Keratinocyte (primary cell): Measurements from ENCODE around the gene GGCX. TPM values are rescaled to one million over a fixed set of nuclear protein-coding genes. Genes with fewer than 3 reads are reported as not detected.
"Not testable (repeated sequence)": the region's sequence is repeated elsewhere in the genome, so short reads cannot be mapped to it uniquely, and the experiment has no call there.

Source experiments
- DNase-seq: peaks from one replicate; pipeline ENCODE4 v3.0.0-alpha.2; 2011; ENCODE audit warnings: low read depth, missing footprints, low spot score
- FAIRE-seq: peaks from 2 replicates; lab custom pipeline; 2011; peaks lifted over from hg19 to GRCh38; lab: Jason Lieb, UNC
- H2AFZ ChIP-seq: 2 replicates; pipeline ENCODE4 v1.6.0; 2012; ENCODE audit warnings: low read length, control low read depth, inconsistent platforms; ENCODE audit not compliant: control insufficient read depth
- H3K27ac ChIP-seq: 2 replicates; pipeline ENCODE4 v1.5.1; 2011; ENCODE audit warnings: low read length; ENCODE audit not compliant: control insufficient read depth, insufficient read depth
- H3K27me3 ChIP-seq: 3 replicates; pipeline ENCODE4 v1.6.0; 2011; ENCODE audit warnings: low read length; ENCODE audit not compliant: control insufficient read depth, insufficient read depth; ENCODE audit errors: extremely low read depth
- H3K36me3 ChIP-seq, 2 experiments: 2 replicates in 1 of 2; 3 replicates in 1 of 2; pipeline ENCODE4 v1.5.1; 2011; ENCODE audit warnings: low read length in 2 of 2, mild to moderate bottlenecking in 1 of 2; ENCODE audit not compliant: control insufficient read depth in 2 of 2, insufficient read depth in 2 of 2; ENCODE audit errors: extremely low read depth in 1 of 2
- H3K4me1 ChIP-seq: 3 replicates; pipeline ENCODE4 v1.5.1; 2011; ENCODE audit warnings: low read length; ENCODE audit not compliant: control insufficient read depth, insufficient read depth; ENCODE audit errors: extremely low read depth
- H3K4me2 ChIP-seq: 3 replicates; pipeline ENCODE4 v1.6.0; 2011; ENCODE audit warnings: low read depth, low read length; ENCODE audit not compliant: control insufficient read depth, insufficient read depth; ENCODE audit errors: extremely low read depth
- H3K4me3 ChIP-seq, 3 experiments: fragments of 200-600 bp in 1 of 3; sonication (generic) in 1 of 3; 2 replicates in 2 of 3; 3 replicates in 1 of 3; pipeline ENCODE4 v1.5.1; 2011 to 2016; ENCODE audit warnings: low read length in 3 of 3, mild to moderate bottlenecking in 3 of 3, control low read depth in 2 of 3, inconsistent platforms in 1 of 3, low read depth in 1 of 3, mixed read lengths in 1 of 3, mixed run types in 1 of 3, moderate library complexity in 1 of 3; ENCODE audit not compliant: control insufficient read depth in 2 of 3, insufficient read depth in 2 of 3; ENCODE audit errors: extremely low read depth in 1 of 3
- H3K79me2 ChIP-seq: 2 replicates; pipeline ENCODE4 v1.6.0; 2012; ENCODE audit warnings: low read length; ENCODE audit not compliant: control insufficient read depth, insufficient read depth
- H3K9ac ChIP-seq: 3 replicates; pipeline ENCODE4 v1.6.0; 2011; ENCODE audit warnings: low read length; ENCODE audit not compliant: control insufficient read depth, insufficient read depth; ENCODE audit errors: extremely low read depth
- H3K9me1 ChIP-seq: 3 replicates; pipeline ENCODE4 v1.6.0; 2011; ENCODE audit warnings: low read length; ENCODE audit not compliant: control insufficient read depth, insufficient read depth; ENCODE audit errors: extremely low read depth
- H3K9me3 ChIP-seq: 2 replicates; pipeline ENCODE4 v1.5.1; 2012; ENCODE audit warnings: low read depth, low read length; ENCODE audit not compliant: control insufficient read depth
- H4K20me1 ChIP-seq: 3 replicates; pipeline ENCODE4 v1.6.0; 2011; ENCODE audit warnings: low read length; ENCODE audit not compliant: control insufficient read depth, insufficient read depth; ENCODE audit errors: extremely low read depth
- CTCF ChIP-seq, 3 experiments: IDR thresholded peaks in 1 of 3; conservative IDR thresholded peaks in 1 of 3; optimal IDR thresholded peaks in 1 of 3; 2 replicates in 2 of 3; 3 replicates in 1 of 3; pipeline versions ENCODE3 to v1.5.1; 2011; ENCODE audit warnings: low read length in 3 of 3, mild to moderate bottlenecking in 3 of 3, moderate library complexity in 2 of 3, control low read depth in 1 of 3, inconsistent platforms in 1 of 3; ENCODE audit not compliant: insufficient read depth in 2 of 3; ENCODE audit errors: extremely low read depth in 1 of 3
- EZH2 ChIP-seq: IDR thresholded peaks from one replicate; pipeline ENCODE4 v1.6.1; 2012; ENCODE audit warnings: inconsistent platforms, mild to moderate bottlenecking, low read length, moderate library complexity
- dilution Hi-C: fragments of 300-500 bp; cut with MboI; formaldehyde crosslinking; loops from one replicate; pipeline ENCODE4 v1.7.0; 2020; ENCODE audit warnings: low sequenced_read_pairs; ENCODE audit not compliant: extremely low pct_ligation_motif_present
- polyA plus RNA-seq, 5 experiments: library from polyadenylated mRNA; depleted of rRNA in 3 of 5; stranded (reverse) in 3 of 5; stranded (forward) in 1 of 5; unstranded in 1 of 5; fragments of >200 nt; gene quantifications; 1 replicate in 1 of 5; 2 replicates in 3 of 5; 3 replicates in 1 of 5; pipeline versions ENCODE4 v1.2.1 to v1.2.3, GENCODE V29; 2011 to 2012; ENCODE audit warnings: missing spikeins in 2 of 5, low read depth in 1 of 5, low replicate concordance in 1 of 5

Gene GGCX
- polyA plus RNA-seq, 1 donor (not counting 4 experiments of a cell fraction or from before 2014, with no cell fraction given), result 34.3 TPM

DNA sequence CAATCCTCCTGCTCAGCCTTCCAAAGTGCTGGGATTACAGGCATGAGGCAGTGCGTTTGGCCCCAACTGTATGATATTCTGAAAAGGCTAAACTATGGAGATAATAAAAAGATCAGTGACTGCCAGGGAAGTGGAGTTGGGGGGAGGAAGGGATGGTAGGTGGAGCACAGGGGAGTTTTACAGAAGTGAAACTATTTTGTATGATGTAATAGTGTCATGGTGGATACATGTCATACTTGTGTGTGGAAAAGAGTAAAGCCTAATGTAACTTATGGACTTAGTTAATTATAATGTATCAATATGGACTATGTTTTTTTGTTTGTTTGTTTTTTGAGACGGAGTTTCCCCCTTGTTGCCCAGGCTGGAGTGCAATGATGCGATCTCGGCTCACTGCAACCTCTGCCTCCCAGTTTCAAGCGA is 2.9 kb upstream of the GGCX start:
- no peaks in the 10 kb centered on the region for H3K9me3 ChIP-seq
- H3K36me3 ChIP-seq, result peaks cover 0 to under 1% of the 10 kb centered on the region in 2 experiments
- DNase-seq (no peak), FAIRE-seq (no peak)
- peaks cover 17% of the 10 kb centered on the region for H3K79me2 ChIP-seq
- no peak overlapping the region for H3K9ac ChIP-seq
- no peaks in the 10 kb centered on the region for H3K9me1 ChIP-seq
- H3K27me3 ChIP-seq, result no peaks in the 10 kb centered on the region
- no peak overlapping the region for H3K4me3 ChIP-seq
- H2AFZ ChIP-seq, result no peak overlapping the region
- dilution Hi-C loops, result no loop called here
- no peaks in the 10 kb centered on the region for H4K20me1 ChIP-seq
- H3K27ac ChIP-seq, result no peak overlapping the region
- H3K4me2 ChIP-seq, result no peak overlapping the region
- peaks cover 5% of the 10 kb centered on the region for H3K4me1 ChIP-seq
- no peak for TF ChIP-seq EZH2
- no peak for TF ChIP-seq CTCF (optimal IDR thresholded peaks at IDR 0.05 in 1 of 3, IDR thresholded peaks at IDR 0.05 in 1 of 3, conservative IDR thresholded peaks at IDR 0.05 in 1 of 3; ENCODE audit: extremely low read depth in 1 of 3, insufficient read depth in 2 of 3, low read length in 3 of 3)

DNA sequence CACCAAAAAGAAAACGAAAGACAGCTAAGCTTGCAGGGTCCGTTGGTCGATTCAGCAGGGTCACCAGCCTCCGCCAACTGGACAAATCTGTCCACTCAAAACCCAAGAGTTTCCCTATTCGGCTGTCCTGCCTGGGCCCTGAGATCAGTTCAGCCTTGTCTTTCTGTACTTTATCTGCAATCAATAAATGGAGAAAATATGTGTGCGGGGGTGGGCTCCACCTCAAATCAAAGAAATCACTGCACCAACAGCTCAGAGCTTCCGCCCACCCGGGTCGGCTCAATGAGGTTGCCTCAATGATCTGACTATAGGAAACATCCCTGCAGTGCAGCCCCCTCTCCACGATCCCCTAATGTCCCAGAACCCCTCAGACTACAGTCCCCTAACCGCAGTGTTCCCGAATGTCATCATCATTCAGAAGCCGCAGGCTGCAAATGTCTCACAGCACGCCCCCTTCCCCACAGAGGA is 447 bp downstream of the GGCX start:
- H3K4me1 ChIP-seq, result peaks cover 5% of the 10 kb centered on the region
- H3K27me3 ChIP-seq, result no peaks in the 10 kb centered on the region
- peak overlapping the region; percentile 52 to 97 (median 95) for H3K4me3 ChIP-seq
- peaks cover 11 to 12% of the 10 kb centered on the region in 2 experiments for H3K36me3 ChIP-seq
- H3K9me1 ChIP-seq, result no peaks in the 10 kb centered on the region
- H4K20me1 ChIP-seq, result no peaks in the 10 kb centered on the region
- H3K9ac ChIP-seq, result peak overlapping the region; percentile 89
- peak overlapping the region; percentile 99 for H3K4me2 ChIP-seq
- peak overlapping the region; percentile 56 for H2AFZ ChIP-seq
- peaks cover 23% of the 10 kb centered on the region for H3K79me2 ChIP-seq
- TF ChIP-seq CTCF (optimal IDR thresholded peaks at IDR 0.05 in 1 of 3, IDR thresholded peaks at IDR 0.05 in 1 of 3, conservative IDR thresholded peaks at IDR 0.05 in 1 of 3; ENCODE audit: extremely low read depth in 1 of 3, insufficient read depth in 2 of 3, low read length in 3 of 3) (no peak), EZH2 (no peak)
- DNase-seq (no peak), FAIRE-seq (no peak)
- no peaks in the 10 kb centered on the region for H3K9me3 ChIP-seq
- peak overlapping the region; percentile 60 for H3K27ac ChIP-seq
- dilution Hi-C loops, result no loop called here

DNA sequence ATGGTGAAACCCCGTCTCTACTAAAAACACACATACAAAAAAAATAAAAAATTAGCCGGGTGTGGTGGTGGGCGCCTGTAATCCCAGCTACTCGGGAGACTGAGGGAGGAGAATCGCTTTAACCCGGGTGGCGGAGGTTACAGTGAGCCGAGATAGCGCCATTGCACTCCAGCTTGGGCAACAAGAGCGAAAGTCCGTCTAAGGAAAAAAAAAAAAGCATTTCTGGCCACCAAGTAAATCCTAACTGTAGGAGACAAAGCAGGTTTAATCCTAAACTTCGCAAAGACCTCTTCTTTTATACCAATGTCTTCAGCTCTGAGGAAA is 928 bp downstream of the GGCX start:
- Histone ChIP-seq H3K36me3 (peaks cover 11 to 13% of the 10 kb centered on the region in 2 experiments), H3K79me2 (peaks cover 23% of the 10 kb centered on the region), H3K9ac (peak overlapping the region; percentile 89), H3K4me3 (peak overlapping the region; percentile 52 to 97 (median 95)), H3K4me2 (peak overlapping the region; percentile 99)
- DNase-seq, H2AFZ ChIP-seq, H4K20me1 ChIP-seq, FAIRE-seq, H3K4me1 ChIP-seq, H3K27me3 ChIP-seq, H3K9me1 ChIP-seq, H3K27ac ChIP-seq, H3K9me3 ChIP-seq, dilution Hi-C loops: not testable (repeated sequence)
